Eye (tissue), 1 donor: ENCODE data around the gene CD74.

Source experiments
- DNase-seq: peaks from one replicate; pipeline ENCODE4 v3.0.0-alpha.2; 2015

Gene CD74

DNA sequence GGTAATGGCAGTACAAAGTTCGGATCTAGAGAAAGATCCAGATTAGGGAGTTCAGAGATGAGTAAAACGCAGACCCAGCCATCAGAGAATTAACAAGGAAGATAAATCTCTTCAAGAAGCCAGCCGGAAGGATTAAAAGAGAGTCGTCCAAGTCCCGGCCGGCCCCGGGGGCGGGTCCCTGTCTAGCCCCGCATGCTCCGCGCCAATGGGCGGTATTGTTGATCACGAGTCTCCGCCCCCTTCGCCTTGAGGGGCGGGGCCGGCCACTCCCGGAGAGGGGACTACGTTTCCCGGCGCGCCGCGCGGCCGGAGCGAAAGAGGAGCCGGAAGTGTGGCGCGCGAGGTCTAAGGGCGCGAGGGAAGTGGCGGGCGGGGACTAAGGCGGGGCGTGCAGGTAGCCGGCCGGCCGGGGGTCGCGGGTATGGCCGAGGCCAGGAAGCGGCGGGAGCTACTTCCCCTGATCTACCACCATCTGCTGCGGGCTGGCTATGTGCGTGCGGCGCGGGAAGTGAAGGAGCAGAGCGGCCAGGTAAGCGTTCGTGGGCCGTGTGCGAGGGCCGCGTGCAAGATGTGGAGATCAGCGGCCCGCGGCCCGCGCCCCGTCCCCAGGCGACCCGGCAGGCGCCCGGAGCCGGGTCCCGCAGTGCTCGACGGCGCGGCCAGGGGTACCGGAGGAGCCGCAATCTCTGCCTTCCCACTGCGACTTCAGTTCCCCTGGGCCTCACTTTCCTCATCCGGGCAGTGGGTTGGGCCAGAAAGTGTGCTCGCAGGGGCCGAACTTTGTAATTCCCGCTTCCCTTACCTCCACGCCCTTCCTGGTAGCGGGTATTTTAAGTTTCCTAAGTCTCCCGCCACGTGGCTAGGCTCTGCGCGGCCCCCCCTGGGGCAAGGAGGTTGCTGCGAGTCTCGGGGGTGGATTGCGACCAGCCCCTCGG lies 55.1 kb downstream of the CD74 start, which contains the start of gene TCOF1:
Gene TCOF1 (plus strand): TSS at position 372 of the 935 bp plus-strand sequence. CDS start 50 bp downstream, at position 422.
- peak; percentile 99 for DNase-seq

- DNase-seq, result no peak
Measured at GRCh38 chr5:150356575-150357294, 56.0 kb downstream of the CD74 start.

DNA sequence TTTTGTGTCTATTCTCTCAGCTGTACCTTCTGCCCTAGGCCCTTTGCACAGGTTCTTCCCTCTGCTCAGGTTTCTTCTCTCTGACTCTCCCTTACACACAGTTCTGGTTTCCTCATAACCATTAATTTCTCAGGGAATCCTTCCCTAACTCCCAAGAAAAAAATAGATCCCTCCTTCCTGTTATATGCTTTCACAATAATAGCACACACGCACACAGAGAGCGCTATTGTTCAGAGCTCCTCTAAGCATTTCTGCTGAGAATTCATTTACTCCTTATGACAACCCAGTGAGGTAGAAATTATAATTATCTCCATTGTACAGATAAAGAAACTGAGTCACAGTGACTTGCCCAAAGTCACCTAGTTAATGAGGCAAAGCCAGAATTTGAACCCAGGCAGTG lies 56.9 kb downstream of the CD74 start:
- DNase-seq, result no peak

DNA sequence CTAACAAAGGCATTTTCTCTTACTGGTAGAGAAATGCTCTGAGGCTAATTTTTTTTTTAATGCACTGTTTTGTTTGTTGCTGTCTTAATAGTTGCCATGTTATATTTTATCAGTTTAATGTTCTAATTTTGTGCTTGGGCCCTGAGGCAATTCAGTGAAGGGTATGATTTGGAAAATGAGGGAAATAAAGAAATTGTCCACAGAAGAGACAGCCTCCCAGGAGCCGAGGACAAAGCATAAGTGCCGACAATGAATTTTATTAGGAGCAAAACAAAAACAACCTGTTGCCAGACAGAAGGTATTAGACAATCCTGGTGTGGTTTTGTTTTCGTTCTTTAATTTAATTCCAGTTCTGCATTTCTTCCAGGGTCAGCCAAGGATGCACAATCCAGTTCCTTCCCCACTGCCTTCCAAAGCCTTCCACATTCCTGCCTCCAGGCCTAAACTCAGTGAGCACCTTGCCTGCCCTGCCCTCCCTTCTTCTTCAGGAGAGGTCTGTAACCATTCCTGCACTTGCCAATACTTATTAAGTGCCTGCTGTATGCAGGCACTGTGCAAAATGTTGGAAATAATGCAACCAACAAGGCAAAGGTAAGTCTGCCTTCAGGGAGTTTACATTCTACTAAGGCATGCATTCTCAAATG lies 59.6 kb downstream of the CD74 start:
- DNase-seq, result no peak

DNA sequence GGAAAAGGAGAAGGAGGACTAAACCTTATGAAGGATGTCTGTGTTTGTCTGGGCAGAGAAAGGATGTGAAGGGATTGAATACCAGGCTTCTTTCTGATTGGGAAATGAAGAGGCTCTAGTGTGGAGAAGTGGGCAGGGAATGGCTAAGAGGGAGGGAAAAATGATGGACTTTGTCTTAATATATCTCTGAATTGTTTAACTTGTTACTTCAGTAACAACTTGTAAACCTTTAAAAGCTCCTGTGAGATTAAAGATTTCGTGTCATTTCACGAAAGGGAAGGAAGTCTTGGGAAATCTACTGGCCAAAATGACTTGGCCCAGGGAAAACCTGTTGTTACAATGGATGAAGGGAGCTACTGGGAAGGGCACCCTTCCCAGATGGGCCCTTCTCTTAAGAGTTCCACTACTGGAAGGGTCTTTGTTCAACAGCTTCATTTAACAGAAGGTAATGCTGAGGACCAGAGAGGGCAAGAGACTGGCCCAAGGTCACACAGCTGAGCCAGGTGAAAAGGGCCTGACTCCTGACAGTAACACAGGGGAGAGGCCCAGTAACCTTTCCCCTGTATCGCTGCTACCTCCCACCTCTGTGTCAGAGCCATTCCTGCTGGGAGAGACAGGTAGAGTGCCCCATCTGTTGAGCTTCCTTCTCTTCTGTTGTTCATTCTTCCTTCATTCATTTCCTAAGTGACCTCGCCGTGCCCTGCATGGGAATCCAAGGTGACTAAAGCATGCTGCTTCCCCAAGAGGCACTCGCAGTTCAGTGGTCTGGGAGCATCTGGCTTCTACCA lies 60.3 kb downstream of the CD74 start:
- DNase-seq, result no peak
